ENCODE data around the gene SUV39H2. TPM values are rescaled to one million over a fixed set of nuclear protein-coding genes. Genes with fewer than 3 reads are reported as not detected.
"Not testable (repeated sequence)": the region's sequence is repeated elsewhere in the genome, so short reads cannot be mapped to it uniquely, and the experiment has no call there.

SUV39H2 gene
- total RNA-seq, 1 donor from 2014 or later, result 8.1 TPM

DNA sequence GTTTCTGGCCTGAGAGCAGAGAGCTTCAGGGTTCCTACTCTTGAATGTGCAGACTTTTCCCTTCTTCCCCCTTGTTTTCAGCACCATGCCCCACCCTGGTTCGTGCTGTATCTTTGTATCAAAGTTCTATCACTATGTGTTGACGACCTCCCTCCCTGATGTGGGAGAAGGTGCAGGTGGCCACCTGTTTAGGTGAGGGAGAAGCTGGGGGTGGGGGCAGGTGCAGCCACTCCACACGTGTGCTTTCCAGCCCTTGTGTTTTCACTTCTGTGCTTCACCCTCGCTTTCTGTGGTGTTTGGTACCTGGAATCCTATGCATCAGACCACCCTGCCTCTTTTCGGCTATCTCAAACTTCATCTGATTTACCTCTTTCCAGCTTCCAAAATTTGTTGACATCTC, 19.6 kb upstream of the SUV39H2 start:
- DNase-seq (no peak), ATAC-seq (ENCODE audit: low read depth) (no peak)
- ChIA-PET POLR2A (no interaction called here), CTCF (no interaction called here)
- H3K27me3 Mint-ChIP-seq, result no peaks in the 10 kb centered on the region
- H3K4me3 Mint-ChIP-seq, result no peak overlapping the region
- H3K9me3 Mint-ChIP-seq, result no peaks in the 10 kb centered on the region
- intact Hi-C loops (cut with micrococcal nuclease), result no loop called here
- H3K36me3 Mint-ChIP-seq (ENCODE audit: low read depth), result peaks cover 51% of the 10 kb centered on the region
- no peak overlapping the region for H3K27ac Mint-ChIP-seq
- TF ChIP-seq, protein P1, sequence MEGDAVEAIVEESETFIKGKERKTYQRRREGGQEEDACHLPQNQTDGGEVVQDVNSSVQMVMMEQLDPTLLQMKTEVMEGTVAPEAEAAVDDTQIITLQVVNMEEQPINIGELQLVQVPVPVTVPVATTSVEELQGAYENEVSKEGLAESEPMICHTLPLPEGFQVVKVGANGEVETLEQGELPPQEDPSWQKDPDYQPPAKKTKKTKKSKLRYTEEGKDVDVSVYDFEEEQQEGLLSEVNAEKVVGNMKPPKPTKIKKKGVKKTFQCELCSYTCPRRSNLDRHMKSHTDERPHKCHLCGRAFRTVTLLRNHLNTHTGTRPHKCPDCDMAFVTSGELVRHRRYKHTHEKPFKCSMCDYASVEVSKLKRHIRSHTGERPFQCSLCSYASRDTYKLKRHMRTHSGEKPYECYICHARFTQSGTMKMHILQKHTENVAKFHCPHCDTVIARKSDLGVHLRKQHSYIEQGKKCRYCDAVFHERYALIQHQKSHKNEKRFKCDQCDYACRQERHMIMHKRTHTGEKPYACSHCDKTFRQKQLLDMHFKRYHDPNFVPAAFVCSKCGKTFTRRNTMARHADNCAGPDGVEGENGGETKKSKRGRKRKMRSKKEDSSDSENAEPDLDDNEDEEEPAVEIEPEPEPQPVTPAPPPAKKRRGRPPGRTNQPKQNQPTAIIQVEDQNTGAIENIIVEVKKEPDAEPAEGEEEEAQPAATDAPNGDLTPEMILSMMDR (IDR thresholded peaks at IDR 0.05), result no peak
- no peaks in the 10 kb centered on the region for H3K4me1 Mint-ChIP-seq

DNA sequence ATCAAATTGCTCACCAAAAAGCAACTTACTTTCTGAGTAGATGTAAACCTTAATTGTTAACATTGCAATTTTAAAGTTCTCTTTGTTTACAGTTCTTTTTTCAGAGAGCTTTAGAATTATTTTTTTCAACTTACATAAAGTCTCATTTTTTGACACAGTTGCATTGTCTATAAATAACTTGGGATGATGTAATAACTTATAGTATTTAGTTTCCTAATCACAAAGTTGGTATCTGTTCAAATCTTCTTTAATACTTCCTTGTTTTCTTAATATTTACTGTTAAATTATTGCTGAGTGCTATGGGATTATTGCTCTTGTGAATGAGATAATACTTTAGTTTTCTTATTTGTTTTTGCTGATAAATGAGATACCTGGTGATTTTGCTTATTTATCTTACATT, 18.9 kb upstream of the SUV39H2 start:
- POLR2A ChIA-PET, result no interaction called here
- Mint-ChIP-seq H3K4me3 (no peak overlapping the region), H3K4me1 (no peaks in the 10 kb centered on the region), H3K27me3 (no peaks in the 10 kb centered on the region), H3K9me3 (no peaks in the 10 kb centered on the region), H3K36me3 (ENCODE audit: low read depth) (peaks cover 49% of the 10 kb centered on the region), H3K27ac (no peak overlapping the region)
- intact Hi-C loops (cut with micrococcal nuclease), result no loop called here
- TF ChIP-seq, protein P1 (IDR thresholded peaks at IDR 0.05), result no peak
- ATAC-seq (ENCODE audit: low read depth) (no peak), DNase-seq (no peak)
- CTCF ChIA-PET, result no interaction called here

DNA sequence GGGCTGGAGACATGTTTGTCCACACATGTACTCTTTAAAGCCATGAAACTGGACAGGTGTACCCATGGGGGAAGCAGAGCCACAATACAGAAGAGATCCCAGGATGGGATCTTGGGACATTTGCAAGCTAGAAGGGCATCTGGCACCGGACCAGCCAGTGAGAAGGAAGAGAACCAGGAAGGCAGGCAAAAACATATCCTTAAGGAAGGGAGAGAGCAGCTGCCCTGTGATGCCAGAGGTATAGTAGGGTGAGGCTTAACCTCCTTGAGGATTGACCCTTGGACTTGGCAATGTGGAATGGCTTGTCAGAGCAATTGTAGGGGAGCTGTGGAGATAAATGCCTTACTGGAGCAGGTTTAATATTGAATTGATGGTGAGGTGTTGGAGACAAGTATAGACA, 17.9 kb upstream of the SUV39H2 start:
- POLR2A ChIA-PET, result no interaction called here
- CTCF ChIA-PET, result no interaction called here
- H3K4me3 Mint-ChIP-seq, result no peak overlapping the region
- peaks cover 49% of the 10 kb centered on the region for H3K36me3 Mint-ChIP-seq (ENCODE audit: low read depth)
- no peaks in the 10 kb centered on the region for H3K9me3 Mint-ChIP-seq
- no peak overlapping the region for H3K27ac Mint-ChIP-seq
- TF ChIP-seq, protein P1 (IDR thresholded peaks at IDR 0.05), result no peak
- ATAC-seq (ENCODE audit: low read depth), result no peak
- no peaks in the 10 kb centered on the region for H3K4me1 Mint-ChIP-seq
- DNase-seq, result no peak
- intact Hi-C loops (cut with micrococcal nuclease), result no loop called here
- H3K27me3 Mint-ChIP-seq, result no peaks in the 10 kb centered on the region

DNA sequence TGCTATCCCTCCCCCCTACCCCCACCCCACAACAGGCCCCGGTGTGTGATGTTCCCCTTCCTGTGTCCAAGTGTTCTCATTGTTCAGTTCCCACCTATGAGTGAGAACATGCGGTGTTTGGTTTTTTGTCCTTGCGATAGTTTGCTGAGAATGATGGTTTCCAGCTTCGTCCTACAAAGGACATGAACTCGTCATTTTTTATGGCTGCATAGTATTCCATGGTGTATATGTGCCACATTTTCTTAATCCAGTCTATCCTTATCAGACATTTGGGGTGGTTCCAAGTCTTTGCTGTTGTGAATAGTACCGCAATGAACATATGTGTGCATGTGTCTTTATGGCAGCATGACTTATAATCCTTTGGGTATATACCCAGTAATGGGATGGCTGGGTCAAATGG, 14.2 kb upstream of the SUV39H2 start:
- H3K27ac Mint-ChIP-seq; ATAC-seq (ENCODE audit: low read depth); H3K27me3 Mint-ChIP-seq; H3K4me3 Mint-ChIP-seq; CTCF ChIA-PET; H3K9me3 Mint-ChIP-seq; POLR2A ChIA-PET; intact Hi-C loops (cut with micrococcal nuclease); H3K4me1 Mint-ChIP-seq; DNase-seq: not testable (repeated sequence)
- peaks cover 48% of the 10 kb centered on the region for H3K36me3 Mint-ChIP-seq (ENCODE audit: low read depth)

DNA sequence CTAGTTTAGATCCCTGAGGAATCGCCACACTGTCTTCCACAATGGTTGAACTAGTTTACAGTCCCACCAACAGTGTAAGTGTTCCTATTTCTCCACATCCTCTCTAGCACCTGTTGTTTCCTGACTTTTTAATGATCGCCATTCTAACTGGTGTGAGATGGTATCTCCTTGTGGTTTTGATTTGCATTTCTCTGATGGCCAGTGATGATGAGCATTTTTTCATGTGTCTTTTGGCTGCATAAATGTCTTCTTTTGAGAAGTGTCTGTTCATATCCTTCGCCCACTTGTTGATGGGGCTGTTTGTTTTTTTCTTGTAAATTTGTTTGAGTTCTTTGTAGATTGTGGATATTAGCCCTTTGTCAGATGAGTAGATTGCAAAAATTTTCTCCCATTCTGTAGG, 13.8 kb upstream of the SUV39H2 start:
- ATAC-seq (ENCODE audit: low read depth); DNase-seq; intact Hi-C loops (cut with micrococcal nuclease); POLR2A ChIA-PET; H3K4me3 Mint-ChIP-seq; H3K9me3 Mint-ChIP-seq; H3K27me3 Mint-ChIP-seq; CTCF ChIA-PET; H3K4me1 Mint-ChIP-seq; H3K27ac Mint-ChIP-seq: not testable (repeated sequence)
- peaks cover 52% of the 10 kb centered on the region for H3K36me3 Mint-ChIP-seq (ENCODE audit: low read depth)

DNA sequence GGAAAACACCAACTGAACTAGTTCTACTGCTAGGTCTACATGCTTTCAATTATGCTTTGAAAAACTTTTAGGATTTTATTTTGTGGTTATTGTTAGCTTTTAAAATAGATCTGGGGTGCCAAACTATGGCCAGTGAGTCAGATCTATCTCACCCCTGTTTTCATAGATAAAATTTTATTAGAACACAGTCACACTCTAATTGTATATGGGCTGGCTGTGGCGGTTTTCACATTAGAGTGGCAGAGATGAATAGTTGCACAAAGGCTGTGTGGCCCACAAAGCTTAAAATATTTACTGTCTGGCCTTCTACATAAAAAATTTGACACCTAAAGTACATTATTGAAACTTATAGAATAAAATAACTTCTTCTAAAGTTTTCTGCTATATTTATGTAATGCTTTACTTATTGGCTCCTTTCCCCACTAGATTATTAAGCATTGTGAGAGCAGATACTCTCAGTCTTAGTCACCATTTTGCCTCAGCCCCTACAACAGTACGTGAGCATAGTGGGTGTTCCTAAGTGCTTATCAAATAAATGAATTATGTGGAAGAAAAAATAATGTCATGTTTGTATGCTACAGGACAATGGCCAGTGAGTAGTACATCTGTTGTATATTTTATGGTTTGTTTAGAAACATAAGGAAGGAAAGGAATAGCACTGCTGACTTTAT, 5.4 kb upstream of the SUV39H2 start:
- DNase-seq, result no peak
- CTCF ChIA-PET, result no interaction called here

More for the DNA sequence above, 5.4 kb upstream of the SUV39H2 start:
- Mint-ChIP-seq H3K27ac (no peak overlapping the region), H3K27me3 (no peaks in the 10 kb centered on the region), H3K36me3 (ENCODE audit: low read depth) (peaks cover 27% of the 10 kb centered on the region), H3K4me3 (no peak overlapping the region), H3K4me1 (peaks cover 15% of the 10 kb centered on the region), H3K9me3 (no peaks in the 10 kb centered on the region)
- TF ChIP-seq, protein P1 (IDR thresholded peaks at IDR 0.05), result no peak
- ATAC-seq (ENCODE audit: low read depth), result no peak
- POLR2A ChIA-PET, result interaction anchor here (0.6 to 1.6 kb wide), 2 partner anchors 35 to 315 kb away, joined by 4 to 10 read pairs; partner anchors contain the start of genes CDNF, HSPA14 and MSANTD7
- intact Hi-C loops (cut with micrococcal nuclease), result loop anchor here (10.0 kb wide), 1 partner anchor 1288 kb away; the partner anchor contains the start of gene PRPF18

Measured in activated B cell treated with CpG ODN at 0.5 μM for 24 hours (primary cell).